GM04503 (cell line): ENCODE results near the gene CXorf38.
A peak's percentile ranks its signal among the peaks of the same experiment; 100 is the strongest.
"Not testable (repeated sequence)": the region's sequence is repeated elsewhere in the genome, so short reads cannot be mapped to it uniquely, and the experiment has no call there.

Experiments
- DNase-seq: peaks from one replicate; pipeline ENCODE4 v3.0.0-alpha.2; 2012; ENCODE audit warnings: low read depth

CXorf38 gene

DNA sequence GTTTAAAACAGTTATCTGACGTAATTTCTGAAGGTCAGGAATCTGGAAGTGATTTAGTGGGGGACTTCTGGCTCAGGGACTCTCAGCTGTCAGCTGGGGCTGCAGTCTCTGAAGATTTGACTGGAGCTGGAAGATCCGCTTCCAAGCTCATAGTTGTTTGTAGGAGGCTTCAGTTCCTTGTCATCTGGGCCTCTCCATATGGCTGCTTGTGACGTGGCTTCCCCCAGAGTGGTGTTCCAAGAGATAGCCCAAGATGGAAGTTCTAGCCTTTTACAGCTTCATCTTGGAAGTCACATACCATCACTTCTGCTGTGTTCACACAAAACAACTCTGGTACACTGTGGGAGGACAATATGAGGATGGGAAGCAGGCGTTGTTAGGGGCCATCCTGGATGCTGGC is 22.1 kb downstream of the CXorf38 start:
- no peak for DNase-seq

GRCh38 chrX:40623665-40624064 is 23.7 kb downstream of the CXorf38 start:
- DNase-seq: no peak

DNA sequence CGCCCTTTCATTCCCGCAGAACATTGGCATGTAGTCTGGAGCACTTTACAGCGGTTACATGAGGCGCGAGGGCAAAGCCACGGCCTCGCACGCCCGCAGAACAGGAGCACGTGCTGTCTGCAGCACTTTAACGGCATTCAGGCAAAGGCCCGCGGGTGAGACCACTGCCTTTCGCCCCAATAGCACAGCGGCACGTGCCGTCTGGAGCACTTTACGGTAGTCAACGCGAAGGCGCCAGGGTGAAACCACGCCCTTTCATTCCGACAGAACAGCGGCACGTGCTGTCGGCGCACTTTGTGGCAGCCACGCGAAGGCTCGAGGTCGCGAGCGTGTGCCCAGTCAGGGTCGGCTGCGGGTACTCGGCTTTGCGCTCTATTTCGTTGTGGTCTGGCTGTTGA is 24.2 kb downstream of the CXorf38 start, which contains the start of gene MPC1L:
Gene MPC1L, plus strand, starts transcription at position 290 of the 398 bp plus-strand sequence. CDS start 138 bp downstream, outside the sequence.
- DNase-seq: no peak

DNA sequence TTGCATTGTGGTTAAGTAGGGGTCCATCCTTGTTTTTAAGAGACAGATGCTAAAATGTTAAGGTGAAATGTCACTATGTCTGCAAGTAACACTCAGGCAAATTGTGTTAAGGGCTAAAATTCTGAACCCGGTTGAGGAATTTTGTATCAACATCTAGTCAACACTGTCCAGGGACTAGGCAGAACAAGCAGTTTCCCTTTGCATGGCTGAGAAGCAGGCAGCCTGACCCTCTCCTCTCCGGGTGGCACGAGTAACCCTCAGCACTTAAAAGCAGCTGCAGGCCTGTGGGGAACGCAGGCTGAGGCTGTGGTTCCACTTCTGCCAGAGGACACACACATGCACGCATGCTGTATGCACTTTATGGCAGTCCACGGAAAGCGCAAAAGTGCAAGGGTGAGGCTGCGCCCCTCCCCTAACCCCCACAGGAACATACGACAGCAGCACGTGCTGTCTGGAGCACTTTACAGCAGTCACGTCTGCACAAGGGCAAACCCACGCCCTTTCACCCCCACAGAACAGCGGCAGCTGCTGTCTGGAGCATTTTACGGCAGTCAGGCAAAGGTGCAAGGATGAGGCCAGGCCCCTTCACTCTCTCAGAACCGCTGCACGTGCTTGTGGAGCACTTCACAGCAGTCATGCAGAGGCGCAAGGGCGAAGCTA is 24.8 kb downstream of the CXorf38 start:
- no peak for DNase-seq

- no peak for DNase-seq
Measured at GRCh38 chrX:40617566-40617965, 29.8 kb downstream of the CXorf38 start.

DNA sequence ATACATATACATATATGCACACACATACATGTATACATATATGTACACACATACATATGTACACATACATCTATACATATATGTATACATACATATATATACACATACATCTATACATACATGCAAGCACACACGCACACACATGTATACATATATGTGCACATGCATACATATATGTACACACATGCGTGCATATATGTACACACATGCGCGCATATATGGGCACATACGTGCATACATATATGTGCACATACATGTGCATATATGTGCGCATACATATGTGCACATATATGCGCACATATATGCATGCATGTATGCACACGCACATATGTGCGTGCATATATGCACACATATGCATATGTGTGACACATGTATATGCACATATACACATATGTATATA is 31.4 kb downstream of the CXorf38 start:
- DNase-seq: no peak

GRCh38 chrX:40612511-40612910 is 34.9 kb downstream of the CXorf38 start:
- no peak for DNase-seq

GRCh38 chrX:40607381-40607780 is 40.0 kb downstream of the CXorf38 start:
- no peak for DNase-seq

DNA sequence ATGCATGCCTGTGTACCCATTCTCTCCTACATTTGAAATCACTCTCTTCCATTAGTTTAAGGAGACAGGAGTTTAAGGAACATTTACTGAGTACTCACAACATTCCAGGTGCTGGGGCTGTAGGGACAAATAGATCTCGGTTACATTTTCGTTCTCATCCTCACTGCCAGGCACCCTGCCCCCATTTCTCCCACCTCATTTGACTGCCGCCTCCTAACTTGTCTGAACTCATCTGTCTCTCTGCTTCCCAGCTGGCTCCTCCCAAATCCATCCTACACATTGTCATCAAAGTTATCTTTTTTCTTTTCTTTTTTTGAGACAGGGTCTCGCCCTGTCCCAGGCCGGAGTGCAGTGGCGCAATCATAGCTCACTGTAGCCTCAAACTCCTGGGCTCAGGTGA is 43.9 kb downstream of the CXorf38 start:
- DNase-seq: no peak

DNA sequence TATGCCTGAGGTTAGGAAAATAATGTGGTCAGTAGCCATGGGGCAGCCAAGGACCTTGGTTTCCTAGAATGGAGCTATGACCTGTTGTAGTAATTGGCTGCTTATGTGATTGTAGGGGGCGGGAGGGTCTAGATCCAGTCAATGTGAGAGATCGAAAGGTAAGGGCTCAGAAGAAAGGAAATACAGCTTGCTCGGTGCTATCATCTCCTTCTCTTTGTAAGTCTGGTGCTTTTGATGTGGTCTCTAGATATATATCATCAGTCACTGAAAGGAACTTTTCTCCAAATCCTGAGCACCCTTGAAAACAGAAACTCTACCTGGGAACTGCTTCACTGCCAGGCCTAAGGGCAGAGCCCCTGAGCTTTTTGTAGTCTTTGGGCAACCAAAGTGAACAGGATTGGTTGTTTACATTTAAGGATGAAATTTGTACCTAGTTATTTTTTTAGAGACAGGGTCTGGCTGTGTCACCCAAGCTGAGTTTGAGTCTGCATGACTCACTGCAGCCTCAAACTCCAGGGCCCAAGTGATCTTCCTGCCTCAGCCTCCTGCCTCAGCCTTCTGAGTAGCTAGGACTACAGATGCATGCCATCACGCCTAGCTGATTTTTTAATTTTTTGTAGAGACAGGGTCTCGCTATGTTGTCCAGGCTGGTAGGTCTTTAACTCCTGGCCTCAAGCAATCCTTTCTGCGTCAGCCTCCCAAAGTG is 57.6 kb downstream of the CXorf38 start:
- DNase-seq: not testable (repeated sequence)

DNA sequence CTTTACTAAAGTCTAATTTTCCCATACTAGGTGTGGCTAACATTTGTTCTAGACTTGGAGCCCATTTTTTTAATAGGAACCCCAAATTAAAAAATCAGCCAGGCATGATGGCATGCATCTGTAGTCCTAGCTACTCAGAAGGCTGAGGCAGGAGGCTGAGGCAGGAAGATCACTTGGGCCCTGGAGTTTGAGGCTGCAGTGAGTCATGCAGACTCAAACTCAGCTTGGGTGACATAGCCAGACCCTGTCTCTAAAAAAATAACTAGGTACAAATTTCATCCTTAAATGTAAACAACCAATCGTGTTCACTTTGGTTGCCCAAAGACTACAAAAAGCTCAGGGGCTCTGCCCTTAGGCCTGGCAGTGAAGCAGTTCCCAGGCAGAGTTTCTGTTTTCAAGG is 59.7 kb downstream of the CXorf38 start:
- not testable (repeated sequence) for DNase-seq

DNA sequence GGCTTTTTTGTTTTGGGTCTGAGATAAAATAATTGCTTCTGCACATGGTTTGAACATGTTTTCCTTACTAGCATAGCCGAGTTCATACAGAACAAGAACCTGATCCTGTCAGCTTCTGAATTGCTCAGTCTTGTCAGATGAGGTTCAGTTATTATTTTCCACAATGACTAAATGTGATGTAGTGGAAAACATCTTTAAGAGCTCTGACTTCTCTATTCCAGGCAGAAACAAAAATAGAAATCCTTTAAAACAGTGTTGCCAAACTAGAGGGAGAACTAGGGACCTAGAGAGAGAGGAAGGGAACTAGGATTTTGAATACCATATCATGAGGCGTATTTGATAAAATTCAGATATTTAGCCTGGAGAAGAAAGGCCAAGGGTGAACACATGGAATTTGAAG is 64.5 kb downstream of the CXorf38 start:
- no peak for DNase-seq

- DNase-seq: not testable (repeated sequence)
Measured at GRCh38 chrX:40582178-40582577, 65.2 kb downstream of the CXorf38 start.

DNA sequence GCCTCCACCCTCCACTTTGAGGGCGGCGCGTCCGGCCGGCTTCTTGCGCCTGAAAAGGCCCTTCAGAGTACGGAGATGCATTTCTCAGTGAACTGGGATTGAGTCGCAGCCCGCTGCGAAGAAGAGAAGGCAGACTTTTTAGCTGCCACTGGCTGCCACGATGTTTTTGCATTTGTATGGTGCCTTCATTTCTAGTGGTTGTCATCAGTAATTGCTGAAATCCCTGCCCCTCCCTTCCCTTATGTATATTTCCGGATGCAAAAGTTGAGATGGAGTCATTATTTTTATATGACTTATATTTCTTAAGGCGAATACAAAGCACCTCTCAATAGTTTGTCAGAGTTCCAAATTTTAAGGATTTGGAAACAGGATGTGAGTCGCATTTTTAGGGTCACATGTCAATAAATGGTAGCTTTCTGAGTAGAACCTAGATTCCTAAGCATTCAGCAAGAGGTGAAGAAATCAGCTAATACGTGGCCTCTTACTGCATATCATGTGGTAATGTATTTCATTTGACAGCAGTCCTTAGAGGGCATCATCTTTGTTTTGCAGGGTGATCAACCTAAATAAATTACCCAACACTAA is 65.9 kb downstream of the CXorf38 start:
- DNase-seq: no peak

DNA sequence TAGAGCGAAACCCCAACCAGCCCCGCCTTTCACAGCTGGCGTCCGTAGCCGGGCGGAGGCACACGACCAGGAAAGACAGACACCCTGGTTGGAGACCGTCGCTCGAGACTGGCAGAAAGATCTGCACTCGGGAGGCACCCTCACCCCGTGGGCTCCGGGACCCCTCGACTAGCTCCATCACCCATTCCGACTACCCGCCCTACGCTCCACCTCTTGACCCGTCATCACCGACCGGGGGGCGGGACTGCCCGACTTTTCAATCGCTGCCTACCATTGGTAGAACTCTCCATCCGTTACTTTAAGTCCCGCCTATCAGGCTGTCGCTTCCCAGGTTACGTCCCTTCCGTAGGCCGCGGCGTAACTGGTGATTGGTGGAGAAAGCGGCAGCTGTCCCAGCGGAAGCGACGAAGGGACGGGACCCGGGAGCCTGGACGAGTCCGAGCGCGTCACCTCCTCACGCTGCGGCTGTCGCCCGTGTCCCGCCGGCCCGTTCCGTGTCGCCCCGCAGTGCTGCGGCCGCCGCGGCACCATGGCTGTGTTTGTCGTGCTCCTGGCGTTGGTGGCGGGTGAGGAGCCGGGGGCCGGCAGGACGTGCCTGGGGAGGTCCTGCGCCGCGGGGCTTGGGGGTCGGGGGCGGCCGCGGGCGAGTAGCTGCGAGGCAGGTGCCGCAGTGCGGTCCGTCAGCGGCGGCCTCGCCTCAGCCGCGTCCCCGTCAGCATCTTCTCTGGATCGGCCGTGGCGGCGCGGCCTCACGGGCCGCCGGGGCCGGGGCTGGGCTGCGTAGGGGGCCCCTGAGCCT is 66.6 kb downstream of the CXorf38 start, which contains the start of gene ATP6AP2:
Gene ATP6AP2, plus strand, starts transcription at position 434 of the 799 bp plus-strand sequence. Its CDS starts 96 bp downstream, at position 530.
- DNase-seq: peak; percentile 63

DNA sequence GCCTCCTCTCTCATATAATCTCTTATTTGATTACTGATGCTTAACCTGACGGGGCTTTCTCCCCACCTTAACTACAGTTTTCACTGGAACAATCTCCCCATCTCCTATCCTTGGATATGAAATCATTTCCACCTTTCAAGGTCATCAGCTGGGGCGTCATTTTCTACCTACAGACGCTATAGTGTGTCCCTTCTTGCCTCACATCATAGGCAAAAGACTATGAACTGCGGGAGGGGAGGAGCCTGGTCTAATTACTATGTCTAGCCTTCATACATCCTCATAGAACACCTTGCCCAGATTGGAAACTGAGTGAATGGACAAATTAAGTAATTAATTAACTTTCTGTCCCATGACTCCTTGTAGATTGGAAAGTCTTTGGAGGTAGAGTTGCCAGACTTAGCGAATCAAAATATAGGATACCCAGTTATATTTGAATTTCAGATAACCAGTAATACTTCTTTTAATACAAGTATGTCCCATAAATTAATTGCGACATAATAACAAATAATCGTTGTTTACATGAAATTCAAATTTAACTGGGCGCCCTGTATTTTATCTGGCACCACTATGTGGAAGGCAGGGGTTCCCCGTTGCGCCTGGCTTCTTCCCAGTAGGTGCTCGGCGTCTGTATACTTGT is 67.3 kb downstream of the CXorf38 start:
- no peak for DNase-seq

GRCh38 chrX:40579141-40579540 is 68.2 kb downstream of the CXorf38 start:
- no peak for DNase-seq

DNA sequence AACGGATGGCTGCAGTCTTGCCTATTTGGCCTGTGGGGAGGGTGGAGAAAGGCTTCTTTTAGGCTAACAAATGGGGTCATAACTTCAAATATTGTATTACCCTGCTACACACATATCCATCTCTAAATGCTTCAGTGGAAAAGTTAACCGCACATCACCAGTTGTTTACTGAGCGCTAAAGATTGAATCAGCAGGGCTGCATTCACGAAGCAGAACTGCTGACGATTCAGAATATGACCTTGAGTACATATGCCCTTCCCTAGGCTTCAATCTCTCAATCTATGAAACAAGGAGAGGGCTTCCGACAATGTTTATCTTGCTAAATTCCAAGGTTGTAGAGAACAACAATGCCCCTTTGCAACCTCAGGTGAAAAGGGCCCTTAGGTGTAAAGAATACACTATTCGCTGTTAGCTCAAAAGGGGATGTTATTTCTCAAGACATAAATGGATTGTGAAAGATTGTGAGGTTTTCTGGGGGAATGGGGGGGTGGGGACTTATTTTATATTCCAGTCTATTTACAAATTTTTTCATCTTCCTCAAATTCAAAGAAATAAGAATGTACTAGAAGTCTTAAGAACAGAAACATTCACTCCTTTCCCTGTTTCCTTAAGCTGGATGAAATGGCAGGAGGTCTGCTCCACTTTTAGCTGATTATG is 69.2 kb downstream of the CXorf38 start:
- no peak for DNase-seq
